GM19455 (cell line): ENCODE data around the gene UBE2G2.

Experiments
- ATAC-seq: cut with Tn5 transposase; IDR thresholded peaks from one replicate; pipeline ENCODE4 v1.9.1; 2021; ENCODE audit not compliant: unreplicated experiment

Gene UBE2G2

GRCh38 chr21:44801468-44802395 is at the start of gene UBE2G2:
UBE2G2 (minus strand) TSS chr21:44801820; CDS start chr21:44801748, 72 bp downstream.
- ATAC-seq, result no peak

- ATAC-seq, result no peak
Measured at GRCh38 chr21:44850905-44851657, 49.5 kb upstream of the UBE2G2 start.

- no peak for ATAC-seq
Measured at GRCh38 chr21:44850208-44850800, 48.7 kb upstream of the UBE2G2 start.

GRCh38 chr21:44849616-44850130 is 48.1 kb upstream of the UBE2G2 start:
- ATAC-seq, result no peak

GRCh38 chr21:44848821-44849521 is 47.4 kb upstream of the UBE2G2 start:
- no peak for ATAC-seq

GRCh38 chr21:44847261-44848056 is 45.8 kb upstream of the UBE2G2 start:
- ATAC-seq, result no peak

- ATAC-seq, result no peak
Measured at GRCh38 chr21:44846485-44847260, 45.1 kb upstream of the UBE2G2 start.

GRCh38 chr21:44846224-44846484 is 44.5 kb upstream of the UBE2G2 start:
- no peak for ATAC-seq

GRCh38 chr21:44845418-44846223 is 44.0 kb upstream of the UBE2G2 start:
- no peak for ATAC-seq

- ATAC-seq, result no peak
Measured at GRCh38 chr21:44844256-44844655, 42.6 kb upstream of the UBE2G2 start.

- ATAC-seq, result no peak
Measured at GRCh38 chr21:44842721-44843445, 41.3 kb upstream of the UBE2G2 start.

GRCh38 chr21:44842087-44842486 is 40.5 kb upstream of the UBE2G2 start:
- no peak for ATAC-seq

- ATAC-seq, result no peak
Measured at GRCh38 chr21:44840771-44841170, 39.2 kb upstream of the UBE2G2 start.

GRCh38 chr21:44838951-44839350 is 37.3 kb upstream of the UBE2G2 start:
- no peak for ATAC-seq

- ATAC-seq, result no peak
Measured at GRCh38 chr21:44838039-44838895, 36.6 kb upstream of the UBE2G2 start.

- no peak for ATAC-seq
Measured at GRCh38 chr21:44837537-44837936, 35.9 kb upstream of the UBE2G2 start.
